NCI-H748 treated with DMSO at 0.1 percent for 48 hours (cell line): Measurements from ENCODE around the gene NPLOC4.
A peak's percentile ranks its signal among the peaks of the same experiment; 100 is the strongest.
"Not testable (repeated sequence)": the region's sequence is repeated elsewhere in the genome, so short reads cannot be mapped to it uniquely, and the experiment has no call there.

Source experiments
- DNase-seq: peaks from one replicate; lab custom pipeline; 2025; lab: John Stamatoyannopoulos, UW

Gene NPLOC4

DNA sequence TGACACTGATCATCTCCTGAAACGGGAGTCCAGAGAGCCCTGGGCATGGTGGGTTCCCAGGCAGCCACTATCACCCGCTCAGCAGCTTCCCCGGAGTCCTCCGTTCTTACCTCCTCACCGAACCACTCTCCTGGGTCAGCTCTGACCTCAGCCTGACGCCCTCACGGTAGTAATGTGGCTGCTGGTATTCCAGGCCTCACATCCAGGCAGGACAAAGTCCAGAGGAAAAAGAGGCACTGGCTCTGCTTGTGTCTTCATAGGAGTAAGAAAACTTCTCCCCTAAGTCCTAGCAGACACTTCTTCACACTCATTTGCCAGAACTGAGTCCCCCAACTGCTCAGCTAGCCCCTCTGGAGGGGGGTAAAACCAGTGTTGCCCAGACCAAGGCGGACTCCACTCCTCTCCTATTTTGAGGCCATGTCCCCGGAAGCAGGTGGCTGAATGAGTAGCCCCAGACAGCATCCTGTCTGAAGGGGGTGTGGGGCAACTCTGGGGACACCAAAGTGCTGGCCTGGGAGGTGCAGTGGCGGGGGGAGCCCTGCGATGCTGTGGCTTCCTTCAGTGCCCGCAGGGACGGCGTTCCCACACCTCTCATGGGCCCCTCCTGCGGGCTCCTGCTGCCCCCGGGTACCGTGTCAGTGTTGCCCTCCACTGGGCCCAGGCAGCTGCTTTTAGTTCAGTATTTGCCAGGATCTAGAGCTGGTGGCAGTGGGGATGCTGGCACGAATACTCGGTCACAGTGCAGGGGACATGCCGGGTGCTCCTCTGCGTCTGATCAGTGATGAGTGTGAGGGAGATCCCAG lies 103.4 kb downstream of the NPLOC4 start:
- DNase-seq, result no peak

DNA sequence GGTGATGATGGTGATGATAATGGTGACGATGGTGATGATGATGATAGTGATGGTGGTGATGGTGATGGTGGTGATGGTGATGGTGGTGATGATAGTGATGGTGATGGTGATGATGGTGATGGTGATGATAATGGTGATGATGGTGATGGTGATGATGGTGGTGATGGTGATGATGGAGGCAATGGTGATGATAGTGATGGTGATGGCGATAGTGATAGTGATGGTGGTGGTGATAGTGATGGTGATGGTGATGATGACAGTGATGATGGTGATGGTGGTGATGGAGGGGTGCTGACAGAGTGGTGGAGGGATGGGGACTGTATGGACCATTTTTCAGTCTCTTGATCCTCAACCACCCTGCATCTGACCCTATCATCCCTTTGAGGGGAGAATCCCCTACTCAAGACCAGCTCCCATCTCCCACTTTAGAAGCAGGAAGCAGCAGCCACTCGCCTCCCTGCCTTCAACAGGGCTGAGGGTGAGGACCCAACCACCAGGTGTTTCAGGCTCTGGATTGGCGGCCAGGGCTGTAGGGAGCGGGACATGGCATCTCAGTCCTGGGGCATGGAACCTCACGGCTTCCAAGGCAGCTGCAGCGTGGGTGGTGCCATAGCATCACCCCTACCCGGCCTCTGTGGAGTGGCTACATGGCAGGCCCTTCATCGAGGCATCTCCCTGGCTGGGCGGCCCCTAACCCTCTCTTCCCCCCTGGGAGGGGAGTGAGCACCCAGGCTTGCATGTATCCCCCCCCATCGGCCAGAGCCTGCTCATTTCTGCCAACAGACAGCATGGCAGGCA lies 104.2 kb downstream of the NPLOC4 start:
- DNase-seq, result no peak

DNA sequence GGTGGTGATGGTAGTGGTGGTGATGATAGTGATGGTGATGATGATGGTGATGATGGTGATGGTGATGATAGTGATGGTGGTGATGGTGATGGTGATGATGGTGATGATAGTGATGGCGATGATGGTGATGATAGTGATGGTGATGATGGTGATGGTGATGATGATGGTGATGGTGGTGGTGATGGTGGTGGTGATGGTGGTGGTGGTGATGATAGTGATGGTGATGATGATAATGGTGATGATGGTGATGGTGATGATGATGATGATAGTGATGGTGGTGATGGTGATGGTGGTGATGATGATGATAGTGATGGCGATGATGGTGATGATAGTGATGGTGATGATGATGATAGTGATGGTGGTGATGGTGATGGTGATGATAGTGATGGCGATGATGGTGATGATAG lies 104.9 kb downstream of the NPLOC4 start:
- not testable (repeated sequence) for DNase-seq

DNA sequence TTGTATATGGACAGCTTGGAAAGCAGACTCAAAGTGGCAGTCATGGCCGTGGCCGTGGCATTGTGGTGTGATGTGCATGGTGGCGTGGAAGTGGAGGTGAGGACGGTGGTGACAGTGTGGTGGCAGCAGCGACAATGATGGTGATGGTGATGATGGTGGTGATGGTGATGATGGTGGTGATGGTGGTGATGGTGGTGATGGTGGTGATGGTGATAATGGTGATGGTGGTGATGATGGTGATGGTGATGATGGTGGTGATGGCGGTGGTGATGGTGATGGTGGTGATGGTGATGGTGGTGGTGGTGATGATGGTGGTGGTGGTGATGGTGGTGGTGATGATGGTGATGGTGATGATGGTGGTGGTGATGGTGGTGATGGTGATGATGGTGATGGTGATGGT lies 105.9 kb downstream of the NPLOC4 start:
- DNase-seq, result not testable (repeated sequence)

DNA sequence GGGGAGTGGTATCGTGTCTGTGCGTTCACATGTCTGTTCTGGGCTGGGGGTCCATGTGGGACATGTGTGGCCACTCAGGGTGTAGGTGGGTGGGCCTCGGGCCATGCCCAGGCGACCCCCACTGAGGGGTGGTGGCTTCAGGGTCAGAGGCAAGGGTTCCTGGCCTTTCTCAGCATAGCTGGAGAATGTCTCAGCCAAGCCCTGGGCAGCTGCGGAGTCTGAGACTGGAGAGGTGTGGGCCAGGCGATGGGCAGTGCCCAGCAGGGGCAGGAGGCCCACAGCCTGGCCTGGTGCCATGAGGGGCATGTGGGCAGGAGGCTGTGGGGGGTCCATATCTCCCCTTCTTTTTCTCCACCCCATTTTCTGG lies 107.5 kb downstream of the NPLOC4 start:
- DNase-seq, result no peak

DNA sequence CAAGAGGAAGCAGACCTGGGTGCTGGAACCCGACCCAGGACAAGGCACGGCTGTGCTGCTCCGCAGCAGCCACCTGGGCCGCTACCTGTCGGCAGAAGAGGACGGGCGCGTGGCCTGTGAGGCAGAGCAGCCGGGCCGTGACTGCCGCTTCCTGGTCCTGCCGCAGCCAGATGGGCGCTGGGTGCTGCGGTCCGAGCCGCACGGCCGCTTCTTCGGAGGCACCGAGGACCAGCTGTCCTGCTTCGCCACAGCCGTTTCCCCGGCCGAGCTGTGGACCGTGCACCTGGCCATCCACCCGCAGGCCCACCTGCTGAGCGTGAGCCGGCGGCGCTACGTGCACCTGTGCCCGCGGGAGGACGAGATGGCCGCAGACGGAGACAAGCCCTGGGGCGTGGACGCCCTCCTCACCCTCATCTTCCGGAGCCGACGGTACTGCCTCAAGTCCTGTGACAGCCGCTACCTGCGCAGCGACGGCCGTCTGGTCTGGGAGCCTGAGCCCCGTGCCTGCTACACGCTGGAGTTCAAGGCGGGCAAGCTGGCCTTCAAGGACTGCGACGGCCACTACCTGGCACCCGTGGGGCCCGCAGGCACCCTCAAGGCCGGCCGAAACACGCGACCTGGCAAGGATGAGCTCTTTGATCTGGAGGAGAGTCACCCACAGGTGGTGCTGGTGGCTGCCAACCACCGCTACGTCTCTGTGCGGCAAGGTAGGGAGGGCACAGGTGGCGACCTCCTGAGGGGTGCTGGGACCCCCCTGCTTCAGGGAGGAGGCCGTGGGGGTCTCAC lies 108.1 kb downstream of the NPLOC4 start:
- DNase-seq, result peak; percentile 53

DNA sequence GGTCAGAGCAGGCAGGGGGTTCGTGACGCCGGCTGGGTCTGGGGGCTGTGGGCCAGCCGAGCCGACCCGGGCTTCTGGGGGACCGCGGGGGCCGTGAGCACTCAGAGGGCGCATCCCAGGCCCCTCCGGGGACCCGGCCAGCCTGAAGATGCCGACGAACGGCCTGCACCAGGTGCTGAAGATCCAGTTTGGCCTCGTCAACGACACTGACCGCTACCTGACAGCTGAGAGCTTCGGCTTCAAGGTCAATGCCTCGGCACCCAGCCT lies 108.6 kb downstream of the NPLOC4 start:
- DNase-seq, result no peak

DNA sequence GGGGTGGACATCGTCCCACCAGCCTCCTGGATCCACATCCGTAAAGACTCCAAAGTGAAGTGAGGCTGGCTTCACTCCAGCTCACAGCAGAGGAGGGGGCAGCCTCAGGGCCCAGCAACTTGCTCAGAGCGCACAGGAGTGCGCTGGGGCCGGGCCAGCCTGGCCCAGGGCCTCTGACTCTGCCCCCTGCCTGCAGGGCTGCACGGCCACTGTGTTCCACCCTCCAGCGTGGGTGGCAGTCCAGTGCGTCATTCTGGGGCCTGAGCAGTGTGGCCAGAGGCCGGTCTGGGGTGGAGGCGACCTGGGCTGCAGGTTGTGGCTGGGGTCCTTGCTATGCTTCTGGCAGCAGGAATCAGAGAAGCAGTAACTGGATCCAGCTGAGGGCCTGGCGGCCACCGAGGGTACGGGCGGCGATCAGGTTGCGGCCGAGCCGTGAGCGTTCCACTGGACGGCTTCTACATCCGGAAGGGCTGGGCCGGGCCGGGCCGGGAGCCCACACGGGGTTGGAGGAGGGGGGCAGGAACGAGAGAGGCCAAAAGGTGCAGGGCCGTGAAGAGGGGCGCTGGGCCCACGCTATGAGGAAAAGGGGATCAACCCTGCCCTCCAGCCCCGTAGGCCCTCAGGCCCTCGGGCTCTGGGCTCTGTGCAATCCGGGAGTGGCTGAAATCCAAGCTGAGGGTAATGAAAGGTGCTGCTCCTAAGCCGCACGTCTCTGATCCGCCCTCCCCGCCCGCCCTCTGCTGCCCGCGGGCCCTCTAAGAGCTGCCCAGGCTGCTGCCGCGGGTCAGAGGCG lies 109.1 kb downstream of the NPLOC4 start, which contains the start of gene FSCN2:
Gene FSCN2, plus strand, starts transcription at position 787 of the 793 bp plus-strand sequence. CDS start 155 bp downstream, outside the sequence.
- no peak for DNase-seq

DNA sequence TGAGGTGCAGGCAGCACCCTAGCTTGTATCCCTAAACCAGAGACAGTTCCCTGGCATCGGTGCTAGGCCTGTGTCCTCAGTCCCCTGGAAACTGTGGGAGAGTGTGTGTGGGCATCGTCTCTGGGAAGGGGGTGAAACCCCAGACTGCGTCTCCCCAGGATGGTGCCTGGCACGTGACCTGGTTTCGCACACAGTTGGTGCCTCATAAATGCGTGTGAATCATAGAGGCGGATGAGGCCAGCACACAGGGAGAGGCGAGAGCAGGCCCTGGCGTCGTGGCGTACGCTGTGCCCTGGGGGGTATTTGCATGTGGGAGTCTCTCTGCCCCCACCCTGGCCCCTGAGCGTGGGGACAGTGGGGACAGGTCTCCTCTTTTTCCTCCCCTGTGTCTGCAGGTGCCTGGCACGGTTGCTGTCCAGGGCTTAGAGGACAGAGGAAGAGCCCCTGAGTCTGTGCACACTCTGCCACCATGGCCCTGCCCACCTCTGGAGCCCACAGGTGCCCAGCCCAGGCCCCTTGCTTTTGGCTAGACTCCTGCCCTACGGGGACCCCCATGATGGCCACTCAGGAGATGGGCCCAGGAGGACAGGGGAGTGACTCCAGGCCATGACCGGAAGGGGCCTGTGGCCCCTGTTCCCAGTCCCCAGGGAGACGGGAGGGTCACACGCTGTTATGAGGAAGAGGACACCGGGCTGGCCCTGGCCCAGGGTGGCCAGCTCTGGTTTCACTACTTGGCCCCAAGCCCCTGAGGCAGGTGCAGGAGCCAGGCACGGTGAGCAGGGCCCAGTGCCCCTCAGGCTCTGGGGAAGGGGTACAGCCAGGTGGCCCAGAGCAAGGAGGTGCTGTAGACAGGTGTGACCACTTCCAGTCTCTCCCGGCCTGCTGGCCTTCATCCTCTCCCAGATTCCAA lies 110.0 kb downstream of the NPLOC4 start:
- DNase-seq, result no peak

DNA sequence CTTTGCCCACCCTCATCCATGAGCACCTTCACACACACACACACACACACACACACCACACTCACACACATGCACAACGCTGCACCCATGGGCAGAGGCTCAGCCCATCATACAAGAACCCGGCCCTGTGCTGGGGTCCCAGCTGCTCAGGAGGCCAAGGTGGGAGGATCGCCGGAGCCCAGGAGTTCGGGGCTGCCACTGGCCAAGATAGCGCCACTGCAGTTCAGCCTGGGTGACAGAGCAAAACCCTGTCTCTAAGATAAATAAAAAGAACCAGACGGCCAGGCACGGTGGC lies 112.1 kb downstream of the NPLOC4 start:
- no peak for DNase-seq

DNA sequence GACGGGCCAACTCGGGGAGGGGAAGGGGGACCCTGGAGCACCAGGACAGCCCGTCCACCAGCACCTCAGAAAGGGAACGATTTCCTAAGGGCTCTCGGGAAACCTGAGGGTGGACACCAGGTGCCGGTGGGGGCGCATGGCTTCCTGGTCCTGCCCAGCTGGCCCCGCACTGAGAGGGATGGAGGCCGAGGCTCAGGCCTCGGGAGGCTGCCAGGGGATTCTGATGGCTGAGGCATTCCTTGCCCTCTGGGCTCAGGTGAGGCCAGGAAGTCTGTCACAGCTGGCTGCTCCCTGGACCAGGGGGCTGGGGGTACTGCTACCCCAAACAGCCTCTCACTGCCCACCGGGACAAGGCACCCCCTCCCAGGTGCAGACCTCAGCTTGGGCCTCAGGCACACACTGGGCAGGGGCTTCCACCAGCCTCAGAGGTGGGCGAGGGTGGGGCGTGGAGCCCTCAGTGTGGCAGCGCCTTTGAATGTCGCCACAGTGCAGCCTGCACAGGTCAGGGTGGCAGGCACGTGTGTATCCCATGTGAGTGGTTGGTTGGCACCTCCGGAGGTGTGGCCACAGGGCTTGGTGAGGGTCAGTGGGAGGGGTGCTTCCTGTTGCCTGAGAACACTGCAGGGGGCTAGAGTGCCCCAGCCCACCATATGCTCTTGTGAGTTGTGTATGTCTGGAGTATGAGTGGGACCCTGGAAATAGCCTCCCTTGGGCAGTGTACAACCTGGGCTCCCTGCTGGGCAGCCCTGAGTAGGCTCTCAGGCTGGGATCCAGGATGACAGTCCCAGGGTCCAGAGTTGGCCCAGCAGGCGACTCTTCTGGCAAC lies 112.7 kb downstream of the NPLOC4 start:
- DNase-seq, result no peak

DNA sequence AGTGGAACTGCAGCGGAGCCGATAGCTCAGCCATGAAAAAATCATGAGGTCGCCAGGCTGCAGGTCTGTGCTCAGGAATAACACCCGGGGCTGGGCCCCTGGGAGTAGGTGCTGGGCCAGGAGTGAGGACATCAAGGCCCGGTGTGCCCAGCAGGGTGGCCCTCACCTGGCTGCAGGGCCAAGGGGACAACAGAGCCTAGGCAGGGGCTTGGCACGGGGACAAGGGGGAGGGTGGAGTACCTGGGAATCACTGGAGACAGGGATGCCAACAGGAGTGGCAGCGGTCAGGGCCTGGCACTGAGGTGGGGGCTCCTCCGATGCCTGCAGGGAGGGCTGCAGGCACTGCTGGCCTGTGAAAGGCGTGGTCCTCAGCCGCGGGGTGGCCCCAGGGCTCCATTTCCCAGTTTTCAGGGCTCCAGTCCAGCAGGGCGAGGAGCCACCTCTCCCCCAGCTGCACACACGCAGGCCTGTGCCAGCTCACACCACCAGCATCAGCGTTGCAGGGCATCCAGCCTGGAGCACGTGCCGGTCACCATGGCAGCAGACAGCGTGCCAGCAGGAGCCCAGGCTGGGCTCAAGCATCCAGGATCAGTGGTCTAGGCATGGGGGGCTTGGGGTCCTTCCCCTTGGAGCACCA lies 113.4 kb downstream of the NPLOC4 start:
- no peak for DNase-seq

DNA sequence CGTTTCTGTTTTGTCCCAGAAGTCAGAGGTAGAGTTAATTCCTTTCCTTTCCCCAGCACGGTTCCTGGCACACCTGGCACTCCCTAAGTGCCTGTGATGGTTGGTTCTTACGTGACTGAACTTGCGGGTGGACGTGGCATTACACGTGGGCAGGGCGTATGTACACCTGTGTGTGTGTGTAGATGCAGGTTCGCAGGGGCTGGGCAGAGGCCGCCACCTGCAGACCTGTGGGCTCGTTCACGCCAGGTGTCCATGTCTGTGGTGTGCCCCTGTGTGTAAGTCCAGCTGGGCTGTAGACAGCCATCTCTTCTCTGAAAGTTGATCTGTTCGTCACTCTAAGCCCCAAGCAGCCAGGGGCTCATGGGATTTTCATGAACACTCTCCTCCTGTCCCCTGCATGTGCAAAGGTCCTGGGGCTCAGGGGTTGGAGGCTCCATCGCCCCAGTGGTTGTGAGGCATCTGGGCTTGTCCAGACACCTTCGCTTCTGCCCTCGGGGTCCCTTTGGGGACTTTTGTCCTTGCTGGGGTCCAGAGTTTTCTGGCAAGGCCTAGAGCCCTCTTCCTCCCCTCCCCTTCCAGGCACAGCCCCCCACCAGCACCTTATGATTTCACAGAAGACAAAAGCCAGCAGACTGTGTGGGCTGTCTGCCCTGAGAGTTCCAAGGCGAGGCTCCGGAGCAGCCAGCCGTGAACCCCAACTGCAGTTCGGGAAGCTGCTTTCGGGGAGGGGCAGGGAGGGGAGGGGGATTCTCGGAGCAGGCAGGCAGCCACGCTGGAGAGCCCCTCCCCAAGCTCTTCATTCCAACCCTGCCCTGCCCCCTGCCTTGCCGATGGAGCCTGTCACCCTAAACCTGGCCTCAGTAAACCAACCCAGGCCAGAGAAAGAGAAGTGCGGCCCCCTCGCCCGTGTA lies 114.2 kb downstream of the NPLOC4 start:
- DNase-seq, result no peak

DNA sequence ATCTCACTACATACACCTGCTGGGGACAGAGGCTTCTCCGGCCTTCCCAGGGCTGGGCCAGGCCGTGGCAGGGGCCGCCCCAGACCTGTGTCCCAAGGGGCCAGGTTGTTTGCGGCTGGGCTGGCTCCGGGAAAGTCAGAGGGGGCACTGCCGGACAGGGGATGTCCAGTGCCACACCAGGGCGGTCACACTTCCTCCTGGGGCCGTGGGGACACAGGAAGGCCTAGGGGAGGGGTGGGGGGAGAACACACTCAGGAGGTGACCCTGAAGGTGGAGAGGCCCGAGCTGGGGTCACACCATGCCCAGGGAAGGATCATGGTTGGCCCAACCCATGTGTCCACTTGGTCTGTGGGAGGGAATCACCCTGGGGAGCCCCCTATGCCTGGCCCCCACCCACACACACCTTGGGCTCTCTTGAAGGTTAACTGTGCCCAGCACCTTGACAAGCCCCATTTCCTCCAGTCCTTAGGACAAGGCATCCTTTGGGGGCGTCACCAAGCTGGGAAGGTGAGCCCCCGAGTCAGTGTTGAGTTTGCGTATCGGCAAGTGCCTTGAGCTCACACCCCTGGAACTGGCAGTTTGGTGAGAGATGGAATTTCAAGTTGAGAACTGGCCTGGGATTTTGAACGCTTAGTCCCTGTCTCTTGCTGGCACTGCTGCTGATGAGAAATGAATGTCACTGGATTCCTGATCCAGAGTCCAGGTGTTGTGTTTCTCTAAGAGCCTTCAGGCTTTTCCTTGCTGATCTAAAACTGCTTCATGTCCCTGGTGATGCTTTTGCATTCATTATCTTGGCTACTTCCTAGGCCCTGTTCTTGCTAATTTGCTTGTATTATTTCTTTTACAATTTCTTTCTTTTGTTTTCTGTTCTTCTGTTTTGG lies 116.7 kb downstream of the NPLOC4 start:
- DNase-seq, result no peak

DNA sequence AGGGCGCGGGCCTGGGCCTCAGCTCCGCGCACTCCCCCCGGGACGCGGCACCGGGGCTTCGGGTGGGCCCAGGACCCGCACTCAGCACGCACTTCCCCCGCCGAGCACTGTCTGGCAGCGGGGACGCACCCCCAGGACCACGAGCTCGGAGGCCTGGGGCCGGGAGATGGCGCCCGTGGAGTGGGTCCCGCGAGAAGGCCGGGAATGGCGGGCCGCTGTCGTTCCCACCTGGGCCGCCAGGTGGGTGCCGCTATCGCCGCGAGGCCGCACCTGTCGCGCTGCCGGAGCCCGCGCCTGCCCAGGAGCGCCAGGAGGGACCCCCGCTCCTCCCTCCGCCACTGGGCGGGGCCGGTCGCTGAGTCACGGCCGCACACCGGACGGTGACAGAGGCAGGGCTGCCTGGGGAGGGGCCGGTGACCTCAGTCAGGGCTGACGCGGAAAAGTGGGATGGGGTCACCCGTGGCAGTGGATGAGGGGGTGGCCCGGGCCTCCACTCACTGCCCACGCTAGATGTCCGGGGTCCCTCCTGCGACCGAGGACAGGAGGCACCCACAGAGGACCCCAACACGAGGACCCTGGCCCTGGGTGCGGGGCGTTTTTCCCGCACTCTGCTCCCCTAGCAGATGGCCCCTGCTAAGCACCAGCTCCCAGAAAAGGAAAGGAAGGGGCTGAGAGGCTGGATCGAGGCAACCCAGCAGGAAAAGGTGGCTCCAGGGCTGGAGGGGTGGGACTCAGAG lies 117.5 kb downstream of the NPLOC4 start:
- no peak for DNase-seq

DNA sequence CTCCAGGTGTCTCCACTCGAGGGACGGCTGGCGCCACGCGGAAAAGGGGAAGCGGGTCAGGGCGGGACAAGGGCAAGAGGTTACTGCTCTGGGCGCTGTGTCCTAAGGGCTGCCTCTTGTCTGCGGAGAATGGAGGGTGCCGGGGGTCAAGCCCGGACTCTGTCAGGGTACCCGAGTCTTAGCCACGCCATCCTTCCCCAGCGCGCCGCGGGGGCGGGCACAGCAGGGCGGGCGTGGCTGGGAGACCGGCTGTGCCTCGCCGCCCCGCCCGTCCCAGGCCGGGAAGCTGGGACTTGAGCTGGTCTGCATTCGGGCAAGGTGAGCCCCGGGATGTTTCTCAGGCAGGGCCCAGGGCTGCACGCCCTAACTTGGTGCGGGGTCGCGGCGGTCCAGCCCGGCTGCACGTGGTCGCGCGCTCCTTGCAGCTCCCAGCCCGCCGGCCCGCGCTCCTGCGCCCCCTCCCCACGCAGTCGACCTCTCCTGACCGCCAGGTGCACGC lies 118.1 kb downstream of the NPLOC4 start:
- DNase-seq, result no peak
